GM21515 (cell line): Measurements from ENCODE around the gene LIPH.
"Not testable (repeated sequence)": the region's sequence is repeated elsewhere in the genome, so short reads cannot be mapped to it uniquely, and the experiment has no call there.

Experiments used
- ATAC-seq: cut with Tn5 transposase; IDR thresholded peaks from one replicate; pipeline ENCODE4 v1.9.1; 2021; ENCODE audit not compliant: unreplicated experiment

The LIPH gene

GRCh38 chr3:185489462-185489861, 62.9 kb downstream of the LIPH start:
- ATAC-seq, result no peak

DNA sequence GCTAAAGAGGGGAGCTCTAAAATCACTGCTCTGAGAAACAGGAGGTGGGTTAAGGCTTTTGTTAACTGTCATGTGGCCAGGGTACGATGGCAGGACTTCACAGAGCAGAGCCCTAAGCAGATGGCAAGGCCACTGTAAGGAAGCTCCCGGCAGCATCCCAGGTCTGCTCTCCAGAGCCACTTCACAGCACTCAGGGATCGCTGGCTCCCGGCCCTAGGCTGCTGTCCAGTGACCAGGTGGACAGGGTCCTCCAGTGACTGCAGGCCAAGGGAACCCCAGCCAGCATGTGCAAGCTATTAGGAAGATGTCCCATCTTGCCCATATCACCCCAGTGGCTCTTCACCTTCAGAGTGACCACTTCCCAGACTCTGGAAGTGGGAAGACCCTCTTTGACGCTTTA, 63.9 kb downstream of the LIPH start:
- ATAC-seq, result no peak

- ATAC-seq, result no peak
These were observed 66.0 kb downstream of the LIPH start for GRCh38 chr3:185486394-185486793.

DNA sequence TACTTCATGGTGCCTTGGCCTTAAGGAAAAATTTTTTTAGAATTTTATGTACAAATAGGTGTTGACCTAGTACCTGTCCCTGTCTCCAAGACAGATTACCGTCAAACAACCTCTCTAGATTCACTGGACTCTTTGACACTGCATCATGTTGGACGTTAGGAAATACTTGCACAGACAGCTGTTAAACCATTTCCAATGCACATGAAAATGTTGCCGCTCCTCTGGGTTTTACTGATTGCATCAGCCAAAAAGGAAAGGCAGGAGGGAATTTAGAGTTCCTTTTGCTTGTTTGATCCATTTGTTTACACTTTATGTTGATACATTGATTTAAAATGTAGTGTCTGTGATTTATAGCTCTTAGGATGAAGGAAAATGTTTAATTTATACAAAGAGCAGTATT, 68.1 kb downstream of the LIPH start:
- no peak for ATAC-seq

DNA sequence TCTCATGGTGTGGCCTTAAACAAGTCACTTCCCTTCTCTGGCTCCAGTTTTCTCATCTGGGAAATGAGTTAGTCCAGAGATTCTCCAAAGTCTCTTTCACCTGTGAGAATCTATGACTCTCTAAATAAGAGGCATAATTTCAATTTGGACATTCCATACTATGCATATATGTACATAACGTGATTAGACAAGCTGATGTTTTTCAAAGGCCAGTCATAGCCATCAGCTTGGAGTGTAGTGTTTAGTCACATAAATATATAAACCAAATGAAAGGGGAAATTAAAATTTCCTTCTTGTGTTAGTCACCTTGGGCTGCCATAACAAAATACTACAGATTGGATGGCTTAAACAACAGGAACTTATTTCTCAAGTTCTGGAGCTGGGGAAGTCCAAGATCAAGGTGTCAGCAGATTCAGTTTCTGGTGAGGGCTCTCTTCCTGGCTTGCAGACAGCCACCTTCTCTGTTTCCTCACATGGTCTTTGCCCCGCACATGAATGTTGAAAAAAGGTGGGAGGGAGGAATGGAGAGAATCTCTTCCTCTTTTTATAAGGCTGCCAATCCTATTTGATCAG, 72.9 kb downstream of the LIPH start:
- no peak for ATAC-seq

DNA sequence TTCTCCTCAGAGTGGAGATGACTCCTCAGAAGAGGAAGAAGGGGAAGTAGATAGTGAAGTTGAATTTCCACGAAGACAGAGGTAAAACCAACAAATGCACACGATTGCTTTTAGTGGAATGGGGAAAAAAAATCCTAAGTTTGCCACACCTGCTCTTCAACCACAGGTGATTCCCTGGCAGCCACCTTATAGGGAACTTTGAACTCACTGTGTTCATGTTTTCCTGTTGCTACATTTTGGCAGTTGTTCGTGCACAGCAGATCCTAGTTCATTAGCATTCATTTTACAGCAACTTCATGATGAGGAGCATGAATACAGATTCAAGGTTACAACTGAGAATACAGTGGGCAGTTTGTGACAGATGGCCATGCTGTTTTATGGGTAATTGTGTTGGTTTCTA, 75.1 kb downstream of the LIPH start:
- ATAC-seq, result no peak

DNA sequence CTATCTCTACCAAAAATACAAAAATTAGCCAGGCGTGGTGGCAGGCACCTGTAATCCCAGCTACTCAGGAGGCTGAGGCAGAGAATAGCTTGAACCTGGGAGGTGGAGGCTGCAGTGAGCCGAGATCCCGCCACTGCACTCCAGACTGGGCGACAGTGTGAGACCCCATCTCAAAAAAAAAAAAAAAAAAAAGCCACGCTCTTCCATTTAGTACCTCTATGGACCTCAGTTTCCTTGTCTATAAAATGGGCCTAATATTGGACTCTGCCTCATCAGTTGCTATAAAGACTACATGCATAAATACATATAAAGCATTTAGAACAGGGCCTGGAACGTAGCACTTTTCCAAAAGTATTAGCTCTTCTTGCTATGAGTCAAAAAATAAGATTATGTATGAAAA, 77.5 kb downstream of the LIPH start:
- not testable (repeated sequence) for ATAC-seq

- no peak for ATAC-seq
These were observed 79.0 kb downstream of the LIPH start for GRCh38 chr3:185473290-185473815.

GRCh38 chr3:185470323-185470722, 82.1 kb downstream of the LIPH start:
- no peak for ATAC-seq

GRCh38 chr3:185469542-185469941, 82.8 kb downstream of the LIPH start:
- no peak for ATAC-seq

DNA sequence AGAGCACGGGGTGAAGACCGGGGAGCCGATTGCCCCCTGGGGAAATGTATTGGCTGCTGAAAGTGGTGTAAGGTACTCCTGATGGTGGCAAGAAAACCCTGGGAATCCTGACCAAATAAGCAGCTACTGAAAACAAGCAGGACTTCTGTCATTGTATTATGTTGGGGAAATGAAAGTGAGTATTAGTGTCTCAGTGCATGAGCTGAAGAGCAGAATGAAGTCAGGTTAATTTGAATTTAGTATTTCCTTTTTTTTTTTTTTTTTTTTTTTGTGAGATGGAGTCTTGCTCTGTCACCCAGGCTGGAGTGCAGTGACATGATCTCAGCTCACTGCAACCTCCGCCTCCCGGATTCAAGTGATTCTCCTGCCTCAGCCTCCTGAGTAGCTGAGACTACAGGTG, 86.3 kb downstream of the LIPH start:
- not testable (repeated sequence) for ATAC-seq

GRCh38 chr3:185465471-185465870, 86.9 kb downstream of the LIPH start:
- ATAC-seq, result no peak

DNA sequence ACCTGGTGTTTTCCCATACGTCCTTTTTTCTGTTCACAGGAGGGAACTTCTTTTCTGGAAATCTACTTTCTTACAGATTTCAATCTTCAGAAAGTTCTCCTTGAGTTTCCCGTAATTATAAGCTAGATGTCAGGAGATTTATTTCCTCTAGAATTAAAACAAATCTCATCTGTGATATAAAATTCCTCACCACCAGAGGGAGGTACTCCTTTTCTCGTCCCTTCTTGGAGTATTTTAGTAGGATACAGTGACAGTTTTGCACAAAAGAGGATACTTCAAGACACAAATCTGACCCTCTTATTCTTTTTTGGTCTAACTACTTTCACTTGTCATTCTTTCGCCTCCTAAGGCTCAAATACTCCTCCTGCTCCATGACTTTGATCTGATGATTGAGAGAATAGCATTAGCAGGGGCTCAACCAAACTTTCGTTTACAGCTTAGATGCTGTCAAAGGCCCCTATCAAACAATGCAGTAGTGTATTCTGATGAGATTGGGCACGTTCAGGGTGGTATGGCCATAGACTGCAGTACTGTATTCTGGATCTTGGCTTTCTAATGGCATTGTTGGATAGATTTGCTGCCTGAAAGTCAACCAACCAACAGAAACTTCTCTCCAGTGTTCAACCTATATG, 91.6 kb downstream of the LIPH start:
- ATAC-seq, result no peak

GRCh38 chr3:185460309-185460708, 92.1 kb downstream of the LIPH start:
- no peak for ATAC-seq

- no peak for ATAC-seq
These were observed 95.0 kb downstream of the LIPH start for GRCh38 chr3:185457376-185457775.
